Muscle layer of colon (tissue), 2 donors: Measurements from ENCODE around the gene MRPL40.

Experiments
- H3K27ac ChIP-seq: one replicate; pipeline ENCODE4 v1.7.0; 2013; ENCODE audit warnings: low read depth, mild to moderate bottlenecking, low read length, moderate library complexity
- H3K27me3 ChIP-seq, 2 donors: one replicate each; pipeline ENCODE4 v1.7.0; 2013; ENCODE audit warnings: low read length in 2 of 2, mild to moderate bottlenecking in 2 of 2; ENCODE audit not compliant: insufficient read depth in 2 of 2, control insufficient read depth in 1 of 2
- H3K36me3 ChIP-seq: one replicate; pipeline ENCODE4 v1.7.0; 2013; ENCODE audit warnings: mild to moderate bottlenecking, low read length; ENCODE audit not compliant: insufficient read depth
- H3K4me1 ChIP-seq: one replicate; pipeline ENCODE4 v1.7.0; 2013; ENCODE audit warnings: mild to moderate bottlenecking, low read length; ENCODE audit not compliant: insufficient read depth
- H3K4me3 ChIP-seq, 2 donors: one replicate each; pipeline ENCODE4 v1.7.0; 2013; ENCODE audit warnings: low read length in 2 of 2, low read depth in 1 of 2, mild to moderate bottlenecking in 1 of 2, moderate library complexity in 1 of 2
- H3K9ac ChIP-seq: one replicate; pipeline ENCODE4 v1.7.0; 2013; ENCODE audit warnings: low read length
- H3K9me3 ChIP-seq: one replicate; pipeline ENCODE4 v1.7.0; 2013; ENCODE audit warnings: mild to moderate bottlenecking, low read length
- donor health status: abdominal sarcoma.
- donor health status: Adenocarcinoma of cecum.

Gene MRPL40

DNA sequence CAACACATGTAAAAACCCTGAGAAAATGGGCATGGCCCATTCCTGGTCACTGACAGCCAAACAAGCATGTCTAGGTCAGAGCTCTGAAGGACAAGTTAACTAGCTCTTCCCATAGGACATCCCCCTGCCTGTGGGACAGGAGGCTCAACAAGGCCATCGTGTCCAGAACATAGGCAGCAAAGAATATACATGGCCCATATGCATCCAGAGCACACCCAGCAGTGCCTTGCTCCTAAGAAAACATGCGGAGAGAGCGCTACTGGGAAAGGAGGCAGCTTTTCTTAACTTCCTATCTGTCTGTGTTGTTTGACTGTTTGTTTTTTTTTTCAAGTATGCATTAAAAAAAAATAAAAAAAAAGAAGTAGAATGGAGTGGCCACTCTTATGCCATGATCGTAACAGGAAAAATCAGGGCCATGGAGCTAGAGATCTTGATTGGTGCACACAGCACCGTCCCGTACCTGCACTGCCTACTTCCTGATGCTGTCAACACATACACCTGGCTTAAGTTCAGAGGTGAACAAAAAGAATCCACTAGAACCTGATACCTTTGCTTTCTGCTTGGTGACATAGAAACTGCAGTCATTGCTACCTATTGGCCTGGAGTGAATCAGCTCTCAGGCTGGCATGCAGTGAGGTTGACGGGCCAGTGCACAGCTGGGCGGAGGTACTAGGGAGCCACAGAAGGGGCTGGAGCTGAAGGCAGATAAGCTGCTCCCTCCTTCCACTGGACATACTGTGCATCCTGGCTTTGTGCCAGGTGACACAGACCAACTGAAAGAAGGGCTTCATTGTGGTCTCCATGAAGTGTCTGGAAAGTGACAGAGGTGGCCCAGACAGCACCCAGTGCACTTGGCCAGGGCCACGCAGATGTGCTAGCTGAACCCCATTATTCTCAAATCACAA is 34.8 kb downstream of the MRPL40 start:
- H3K9ac ChIP-seq, result no peak overlapping the region
- no peaks in the 10 kb centered on the region for H3K27me3 ChIP-seq
- no peaks in the 10 kb centered on the region for H3K4me1 ChIP-seq
- H3K9me3 ChIP-seq, result no peaks in the 10 kb centered on the region
- H3K36me3 ChIP-seq, result peaks cover 72% of the 10 kb centered on the region
- H3K4me3 ChIP-seq, result no peak overlapping the region
- H3K27ac ChIP-seq, result no peak overlapping the region

DNA sequence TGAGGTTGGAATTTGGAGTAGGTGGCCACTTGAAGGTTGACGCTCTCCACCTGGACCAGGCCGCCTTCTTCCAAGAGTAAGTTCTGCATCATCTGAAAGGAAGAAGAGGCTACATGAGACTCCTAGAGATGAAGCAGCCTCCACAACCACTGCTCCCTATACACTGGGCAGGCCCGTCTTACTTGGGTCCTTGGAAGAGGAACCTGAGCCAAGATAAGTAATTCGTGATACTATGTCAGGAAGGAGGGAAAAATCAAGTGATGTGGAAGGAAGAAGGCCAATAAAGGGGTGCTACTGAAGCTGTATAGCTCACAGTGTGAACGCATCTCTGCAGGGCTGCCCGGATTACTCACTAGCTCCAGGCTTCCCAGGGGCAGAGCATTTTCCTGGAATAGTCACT is 35.6 kb downstream of the MRPL40 start:
- Histone ChIP-seq H3K4me1 (no peaks in the 10 kb centered on the region), H3K9ac (no peak overlapping the region), H3K36me3 (peaks cover 79% of the 10 kb centered on the region), H3K27ac (no peak overlapping the region), H3K4me3 (no peak overlapping the region), H3K9me3 (no peaks in the 10 kb centered on the region), H3K27me3 (no peaks in the 10 kb centered on the region)

DNA sequence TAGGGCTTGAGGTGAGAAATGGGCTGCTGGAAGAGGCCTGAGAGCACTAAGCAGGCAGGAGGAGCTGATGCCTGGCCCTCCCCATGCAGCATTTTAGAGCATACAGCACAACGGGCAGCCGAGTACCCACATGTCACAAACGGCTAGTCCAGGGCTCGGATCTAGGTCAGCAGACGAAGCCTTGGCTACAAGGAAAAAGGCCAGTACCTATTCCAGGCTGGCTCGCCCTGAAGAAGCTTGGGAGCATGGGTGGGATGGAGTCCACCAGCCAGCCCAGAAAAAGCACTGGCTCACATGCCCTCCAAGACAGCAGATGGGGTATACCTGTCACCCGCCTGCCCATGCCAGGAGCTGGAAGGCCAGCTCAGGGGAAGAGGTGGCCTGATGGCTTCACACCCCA is 37.1 kb downstream of the MRPL40 start:
- H3K4me1 ChIP-seq, result no peaks in the 10 kb centered on the region
- H3K4me3 ChIP-seq, result no peak overlapping the region
- no peak overlapping the region for H3K9ac ChIP-seq
- no peaks in the 10 kb centered on the region for H3K9me3 ChIP-seq
- peaks cover 86% of the 10 kb centered on the region for H3K36me3 ChIP-seq
- H3K27ac ChIP-seq, result no peak overlapping the region
- H3K27me3 ChIP-seq, result no peaks in the 10 kb centered on the region

DNA sequence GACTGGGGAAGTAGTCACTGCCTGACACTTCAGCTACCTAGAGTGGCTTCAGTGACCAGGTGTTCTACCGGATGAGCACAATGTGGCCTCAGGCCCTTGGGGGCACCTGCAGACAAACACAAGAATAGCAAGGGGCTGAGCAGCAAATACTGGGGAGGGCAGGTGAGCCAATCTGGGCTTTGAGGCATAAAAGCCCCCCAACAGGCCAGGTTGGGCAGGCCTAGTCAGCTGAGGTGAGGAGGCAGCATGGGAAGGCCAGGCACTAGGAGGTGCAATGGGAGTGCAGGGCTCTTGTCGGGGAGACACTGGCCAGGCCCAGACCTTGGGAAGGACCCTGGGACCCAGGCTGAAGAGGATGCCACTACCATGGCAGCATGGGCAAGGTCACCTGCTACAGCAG is 37.7 kb downstream of the MRPL40 start:
- Histone ChIP-seq H3K4me3 (no peak overlapping the region), H3K27me3 (no peaks in the 10 kb centered on the region), H3K9me3 (no peaks in the 10 kb centered on the region), H3K27ac (no peak overlapping the region), H3K4me1 (no peaks in the 10 kb centered on the region), H3K9ac (no peak overlapping the region), H3K36me3 (peaks cover 86% of the 10 kb centered on the region)

DNA sequence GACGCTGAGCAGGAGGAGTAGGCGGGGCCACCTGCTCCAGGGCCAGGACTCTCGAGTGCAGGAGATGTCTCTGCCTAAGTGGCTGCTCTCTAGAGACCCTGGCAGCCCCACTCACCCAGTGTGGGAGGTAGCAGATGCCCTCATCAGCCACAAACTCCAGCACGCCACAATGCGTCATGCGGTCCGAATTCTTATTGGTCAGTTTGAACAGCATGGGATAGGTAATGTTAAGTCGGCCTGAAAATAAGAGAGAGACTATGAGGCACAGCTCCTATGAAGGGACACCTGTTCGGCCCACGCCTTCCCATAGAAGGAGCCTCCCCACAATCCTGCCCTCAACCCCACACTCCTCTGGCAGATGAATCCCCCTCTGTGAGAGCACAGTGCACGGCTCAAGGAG is 39.2 kb downstream of the MRPL40 start:
- no peak overlapping the region for H3K27ac ChIP-seq
- H3K4me3 ChIP-seq, result no peak overlapping the region
- no peaks in the 10 kb centered on the region for H3K9me3 ChIP-seq
- H3K36me3 ChIP-seq, result peaks cover 73% of the 10 kb centered on the region
- no peaks in the 10 kb centered on the region for H3K27me3 ChIP-seq
- peaks cover 8% of the 10 kb centered on the region for H3K4me1 ChIP-seq
- no peak overlapping the region for H3K9ac ChIP-seq

DNA sequence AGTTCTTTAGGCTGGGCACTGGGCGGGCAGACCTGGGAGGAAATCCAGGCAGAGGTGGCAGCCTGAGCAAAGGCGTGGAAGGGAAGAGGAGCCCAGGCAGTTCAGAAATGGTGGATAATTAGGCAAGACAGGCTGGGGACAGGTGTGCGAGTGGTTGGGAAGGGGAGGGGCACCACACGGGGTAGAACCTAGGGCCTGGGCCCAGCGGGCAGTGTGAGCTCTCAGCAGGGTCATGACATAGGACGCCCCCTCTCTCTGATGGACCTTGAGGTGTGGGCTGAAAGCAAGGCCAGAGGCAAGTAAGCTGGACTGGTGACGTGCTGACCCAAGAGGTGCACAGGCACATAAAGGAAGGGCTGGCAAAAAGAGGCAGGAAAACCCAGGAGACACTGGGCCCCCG is 39.9 kb downstream of the MRPL40 start:
- Histone ChIP-seq H3K27me3 (no peaks in the 10 kb centered on the region), H3K9ac (no peak overlapping the region), H3K36me3 (peaks cover 67% of the 10 kb centered on the region), H3K9me3 (no peaks in the 10 kb centered on the region), H3K27ac (no peak overlapping the region), H3K4me1 (peaks cover 11% of the 10 kb centered on the region), H3K4me3 (no peak overlapping the region)

DNA sequence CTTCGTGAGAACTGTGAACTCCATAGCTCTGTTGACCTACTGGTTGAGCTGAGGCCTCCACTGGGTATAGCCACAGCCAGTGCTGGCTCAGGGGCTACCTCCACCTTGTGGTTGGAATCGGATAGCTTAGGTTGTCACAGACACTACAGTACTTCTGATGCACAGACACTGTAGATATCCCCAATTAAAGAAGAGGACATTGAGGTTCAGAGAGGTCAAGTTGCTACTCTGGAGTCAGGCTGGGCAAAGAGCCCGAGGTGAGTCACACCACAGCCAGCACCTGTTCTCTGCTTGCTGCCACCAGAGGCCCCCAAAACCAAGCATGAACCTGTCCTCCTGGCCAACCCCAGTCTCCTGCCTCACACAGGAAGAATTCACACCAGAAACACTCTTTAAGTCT is 41.2 kb downstream of the MRPL40 start:
- no peaks in the 10 kb centered on the region for H3K27me3 ChIP-seq
- H3K36me3 ChIP-seq, result peaks cover 55% of the 10 kb centered on the region
- no peak overlapping the region for H3K27ac ChIP-seq
- no peak overlapping the region for H3K4me3 ChIP-seq
- H3K9ac ChIP-seq, result no peak overlapping the region
- H3K9me3 ChIP-seq, result no peaks in the 10 kb centered on the region
- H3K4me1 ChIP-seq, result peaks cover 22% of the 10 kb centered on the region

DNA sequence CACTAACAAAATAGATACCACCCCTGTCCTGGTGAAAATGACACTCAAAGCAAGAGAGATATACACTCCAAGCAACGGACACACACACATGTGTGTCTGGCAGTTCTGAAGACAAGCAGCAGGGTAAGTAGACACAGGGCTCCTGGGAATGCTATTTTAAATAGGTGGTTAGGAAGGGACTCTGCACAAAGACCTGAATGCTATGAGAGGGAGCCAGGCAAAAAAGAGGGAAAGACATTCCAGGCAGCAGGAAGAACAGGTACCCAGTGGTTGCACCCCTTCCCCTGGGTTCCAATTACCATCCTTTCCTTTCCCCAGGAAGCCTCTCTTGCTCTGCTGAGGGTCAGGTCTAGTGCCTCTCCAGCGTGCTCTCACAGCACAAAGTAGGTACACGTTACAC is 43.7 kb downstream of the MRPL40 start:
- no peak overlapping the region for H3K27ac ChIP-seq
- no peak overlapping the region for H3K9ac ChIP-seq
- peaks cover 31% of the 10 kb centered on the region for H3K36me3 ChIP-seq
- H3K9me3 ChIP-seq, result no peaks in the 10 kb centered on the region
- H3K27me3 ChIP-seq, result no peaks in the 10 kb centered on the region
- H3K4me1 ChIP-seq, result peaks cover 28% of the 10 kb centered on the region
- no peak overlapping the region for H3K4me3 ChIP-seq

DNA sequence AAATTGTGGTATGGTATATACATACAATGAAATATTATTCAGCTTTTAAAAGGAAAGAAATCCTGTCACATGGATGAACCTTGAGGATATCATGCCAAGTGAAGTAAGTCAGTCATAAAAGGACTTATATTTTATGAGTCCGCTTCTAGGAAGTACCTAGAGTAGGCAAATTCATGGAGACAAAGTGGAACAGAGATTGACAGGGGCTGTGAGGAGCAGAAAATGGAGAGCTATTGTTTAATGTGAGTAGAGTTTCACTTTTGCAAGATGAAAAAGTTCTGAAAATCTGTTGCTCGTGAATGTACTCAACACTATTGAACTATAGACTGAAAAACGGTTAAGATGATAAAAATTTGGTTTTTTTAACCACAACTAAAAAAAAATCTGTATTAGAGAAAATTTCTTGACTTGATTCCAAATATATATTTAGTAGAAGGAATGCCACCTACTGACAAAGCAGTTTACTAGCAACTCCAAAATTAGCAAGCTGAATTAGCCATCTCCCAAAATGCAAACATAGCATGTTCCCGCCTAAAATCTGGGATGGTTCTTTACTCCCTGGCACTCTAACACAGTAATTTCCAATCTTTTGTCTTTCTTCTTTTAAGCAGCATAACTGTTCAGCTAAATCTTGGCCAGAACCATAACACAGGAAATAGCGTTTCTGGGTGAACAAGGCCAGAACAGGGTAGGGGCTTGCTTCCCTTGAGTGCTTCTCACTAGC is 45.1 kb downstream of the MRPL40 start:
- Histone ChIP-seq H3K9me3 (no peaks in the 10 kb centered on the region), H3K4me1 (peaks cover 28% of the 10 kb centered on the region), H3K4me3 (peak overlapping the region in 1 of 2 donors; percentile 87), H3K27ac (no peak overlapping the region), H3K27me3 (no peaks in the 10 kb centered on the region), H3K9ac (no peak overlapping the region), H3K36me3 (peaks cover 22% of the 10 kb centered on the region)

DNA sequence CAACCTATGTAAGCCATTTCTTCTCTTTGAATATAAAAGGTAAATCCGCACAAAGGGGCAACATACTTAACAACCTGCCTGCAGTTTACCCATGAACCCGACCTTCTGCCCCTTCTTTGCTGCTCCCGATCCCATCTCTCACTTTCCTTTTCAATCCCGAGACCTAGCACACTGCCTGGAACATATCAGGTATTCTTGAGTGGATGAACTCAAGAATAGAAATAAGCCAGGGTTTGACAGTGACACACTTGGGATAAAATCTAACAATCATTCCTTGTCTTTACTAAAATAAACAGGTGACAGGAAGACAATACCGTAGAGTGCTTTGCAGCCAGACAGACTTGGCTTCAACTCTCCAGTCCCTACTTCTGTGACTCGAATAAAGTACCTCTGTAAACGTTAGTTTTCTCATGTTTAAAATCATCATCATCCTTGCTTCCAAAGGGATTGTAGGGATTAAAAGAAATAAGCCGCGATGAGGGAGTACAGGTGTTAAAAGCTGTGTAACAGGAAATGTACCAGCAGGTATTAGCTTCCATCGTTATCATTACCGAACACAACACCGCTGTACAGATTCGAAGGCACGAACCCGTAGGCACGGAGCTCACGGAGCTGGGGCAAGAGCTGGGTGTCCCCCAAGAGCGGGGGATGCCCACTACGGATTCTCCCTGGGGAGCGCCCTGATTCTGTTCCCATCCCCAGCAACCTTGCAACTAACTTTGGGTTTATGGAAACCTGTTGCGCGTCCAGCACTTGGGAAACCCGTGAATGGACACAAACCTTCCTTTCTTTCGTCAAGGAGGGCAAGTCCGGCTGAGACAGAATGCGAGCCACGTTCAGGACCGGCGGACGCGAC is 45.9 kb downstream of the MRPL40 start:
- Histone ChIP-seq H3K27ac (peak overlapping the region; percentile 98), H3K9ac (peak overlapping the region; percentile 89), H3K4me1 (peaks cover 28% of the 10 kb centered on the region), H3K9me3 (no peaks in the 10 kb centered on the region), H3K27me3 (no peaks in the 10 kb centered on the region), H3K36me3 (peaks cover 14% of the 10 kb centered on the region), H3K4me3 (peak overlapping the region; percentile 86 to 87)

DNA sequence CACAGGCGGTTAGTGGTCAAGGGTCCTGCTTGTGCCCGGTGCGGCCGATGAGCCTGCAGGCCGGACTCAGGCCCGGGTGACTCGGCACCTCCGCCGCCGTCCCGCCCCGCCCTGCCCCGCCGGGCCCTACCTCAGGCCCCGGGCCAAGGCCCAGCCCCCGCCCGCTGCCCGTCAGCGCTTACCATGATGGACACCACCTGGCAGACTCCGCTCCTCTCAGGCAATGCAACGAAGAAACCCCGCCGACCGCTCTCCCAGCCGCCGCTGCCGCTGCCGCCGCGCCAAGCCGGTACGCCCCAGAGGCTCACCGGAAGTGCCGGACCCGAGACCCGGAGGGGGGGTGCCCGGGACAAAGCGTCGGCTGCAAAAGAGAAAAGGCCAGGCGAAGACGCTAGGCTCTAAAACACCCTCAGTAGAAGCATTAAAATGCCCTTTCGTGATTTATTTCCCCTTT is 46.6 kb downstream of the MRPL40 start, which contains the start of gene UFD1:
UFD1 (minus strand) TSS at position 293 of the 454 bp plus-strand sequence; CDS start at position 185, 108 bp downstream.
- peaks cover 28% of the 10 kb centered on the region for H3K4me1 ChIP-seq
- no peaks in the 10 kb centered on the region for H3K27me3 ChIP-seq
- peaks cover 7% of the 10 kb centered on the region for H3K36me3 ChIP-seq
- H3K27ac ChIP-seq, result peak within 1 kb of the TSS; percentile 98
- H3K9me3 ChIP-seq, result no peaks in the 10 kb centered on the region
- H3K4me3 ChIP-seq, result peak within 1 kb of the TSS; percentile 86 to 87
- H3K9ac ChIP-seq, result peak within 1 kb of the TSS; percentile 89
